Mammary epithelial cell (primary cell): ENCODE measurements around the gene FARS2.

ENCODE experiments used
- CTCF ChIP-seq, 2 donors: IDR thresholded peaks in 1 of 2; conservative IDR thresholded peaks in 1 of 2; 2 replicates each; pipeline ENCODE4 v1.5.1; 2011 to 2012; ENCODE audit warnings: inconsistent platforms in 2 of 2, low read length in 2 of 2, mild to moderate bottlenecking in 2 of 2, control low read depth in 1 of 2, low read depth in 1 of 2; ENCODE audit not compliant: insufficient read depth in 1 of 2; ENCODE audit errors: extremely low read depth in 1 of 2
- EZH2 ChIP-seq: IDR thresholded peaks from 2 replicates; pipeline ENCODE4 v1.6.1; 2012; ENCODE audit warnings: low read length, inconsistent platforms, borderline replicate concordance

GRCh38 chr6:5782783-5783547, 521.7 kb downstream of the FARS2 start:
- no peak for TF ChIP-seq CTCF (conservative IDR thresholded peaks at IDR 0.05 in 1 of 2, IDR thresholded peaks at IDR 0.05 in 1 of 2; ENCODE audit: extremely low read depth in 1 of 2, insufficient read depth in 1 of 2, low read depth in 1 of 2, low read length in 2 of 2)
- no peak for TF ChIP-seq EZH2
